ENCODE measurements around the gene GSTO1. TPM values are rescaled to one million over a fixed set of nuclear protein-coding genes. Genes with fewer than 3 reads are reported as not detected.

GSTO1 gene
- total and polyA plus RNA-seq, 12 donors = 108 to 262 (median 165) TPM

GRCh38 chr10:104260775-104261115 is 6.1 kb downstream of the GSTO1 start:
- Histone ChIP-seq H3K4me3 (no peak overlapping the region), H3K27me3 (no peaks in the 10 kb centered on the region), H3K36me3 (replicated peaks in 1 of 2) (peaks cover 0 to 79% of the 10 kb centered on the region in 2 donors), H3K4me1 (replicated peaks in 1 of 2) (peaks cover 39 to 75% of the 10 kb centered on the region in 2 donors), H3K9me3 (replicated peaks in 1 of 3) (no peaks in the 10 kb centered on the region), H3K27ac (peak overlapping the region in 2 of 5 donors; percentile 34 to 56)
- intact Hi-C loops (cut with DNase I) = no loop called here
- TF ChIP-seq POLR2A (IDR thresholded peaks at IDR 0.05) = no peak
- TF ChIP-seq CTCF (IDR thresholded peaks at IDR 0.05) = no peak
- 15 to 20% (median 16%) methylated on average over 3 of the region's 3 CpGs for WGBS, 4 donors
- no peak for DNase-seq

GRCh38 chr10:104262055-104262454 is 7.4 kb downstream of the GSTO1 start:
- no peaks in the 10 kb centered on the region for H3K27me3 ChIP-seq
- WGBS, 4 donors = 87 to 91% (median 88%) methylated on average over 5 of the region's 5 CpGs
- H3K4me1 ChIP-seq (replicated peaks in 1 of 2) = peaks cover 26 to 65% of the 10 kb centered on the region in 2 donors
- peaks cover 0 to 92% of the 10 kb centered on the region in 2 donors for H3K36me3 ChIP-seq (replicated peaks in 1 of 2)
- TF ChIP-seq POLR2A (IDR thresholded peaks at IDR 0.05) = no peak
- TF ChIP-seq CTCF (IDR thresholded peaks at IDR 0.05) = no peak
- H3K27ac ChIP-seq = no peak overlapping the region
- no peaks in the 10 kb centered on the region for H3K9me3 ChIP-seq (replicated peaks in 1 of 3)
- DNase-seq = no peak
- H3K4me3 ChIP-seq = no peak overlapping the region
- intact Hi-C loops (cut with DNase I) = no loop called here

GRCh38 chr10:104264783-104265182 is 10.1 kb downstream of the GSTO1 start:
- no peaks in the 10 kb centered on the region for H3K27me3 ChIP-seq
- DNase-seq = no peak
- peaks cover 33 to 55% of the 10 kb centered on the region in 2 donors for H3K4me1 ChIP-seq (replicated peaks in 1 of 2)
- no peak overlapping the region for H3K27ac ChIP-seq
- no peaks in the 10 kb centered on the region for H3K9me3 ChIP-seq (replicated peaks in 1 of 3)
- intact Hi-C loops (cut with DNase I) = no loop called here
- WGBS, 4 donors = 91 to 96% (median 94%) methylated on average over 5 of the region's 5 CpGs
- H3K36me3 ChIP-seq (replicated peaks in 1 of 2) = peaks cover 0 to 76% of the 10 kb centered on the region in 2 donors
- no peak overlapping the region for H3K4me3 ChIP-seq
- TF ChIP-seq CTCF (IDR thresholded peaks at IDR 0.05) = no peak
- no peak for TF ChIP-seq POLR2A (IDR thresholded peaks at IDR 0.05)

GRCh38 chr10:104267721-104268404 is 13.2 kb downstream of the GSTO1 start:
- H3K36me3 ChIP-seq (replicated peaks in 1 of 2) = peaks cover 0 to 46% of the 10 kb centered on the region in 2 donors

More at GRCh38 chr10:104267721-104268404, 13.2 kb downstream of the GSTO1 start:
- intact Hi-C loops (cut with DNase I) = no loop called here
- peak overlapping the region in 1 of 4 donors; percentile 91 for H3K4me3 ChIP-seq
- DNase-seq = no peak
- no peaks in the 10 kb centered on the region for H3K27me3 ChIP-seq
- 90 to 96% (median 93%) methylated on average over 14 of the region's 14 CpGs for WGBS, 4 donors
- H3K4me1 ChIP-seq (replicated peaks in 1 of 2) = peaks cover 20 to 38% of the 10 kb centered on the region in 2 donors
- peak overlapping the region; percentile 82 to 98 (median 87) for H3K27ac ChIP-seq
- H3K9me3 ChIP-seq (replicated peaks in 1 of 3) = no peaks in the 10 kb centered on the region
- TF ChIP-seq CTCF (IDR thresholded peaks at IDR 0.05) (no peak), POLR2A (IDR thresholded peaks at IDR 0.05) (no peak)

Data from adrenal gland (tissue), 12 donors.